NCI-H1436 treated with DMSO at 0.1 percent for 48 hours (cell line): ENCODE data around the gene SSBP3.

Source experiments
- DNase-seq: peaks from one replicate; lab custom pipeline; 2025; lab: John Stamatoyannopoulos, UW

Gene SSBP3

DNA sequence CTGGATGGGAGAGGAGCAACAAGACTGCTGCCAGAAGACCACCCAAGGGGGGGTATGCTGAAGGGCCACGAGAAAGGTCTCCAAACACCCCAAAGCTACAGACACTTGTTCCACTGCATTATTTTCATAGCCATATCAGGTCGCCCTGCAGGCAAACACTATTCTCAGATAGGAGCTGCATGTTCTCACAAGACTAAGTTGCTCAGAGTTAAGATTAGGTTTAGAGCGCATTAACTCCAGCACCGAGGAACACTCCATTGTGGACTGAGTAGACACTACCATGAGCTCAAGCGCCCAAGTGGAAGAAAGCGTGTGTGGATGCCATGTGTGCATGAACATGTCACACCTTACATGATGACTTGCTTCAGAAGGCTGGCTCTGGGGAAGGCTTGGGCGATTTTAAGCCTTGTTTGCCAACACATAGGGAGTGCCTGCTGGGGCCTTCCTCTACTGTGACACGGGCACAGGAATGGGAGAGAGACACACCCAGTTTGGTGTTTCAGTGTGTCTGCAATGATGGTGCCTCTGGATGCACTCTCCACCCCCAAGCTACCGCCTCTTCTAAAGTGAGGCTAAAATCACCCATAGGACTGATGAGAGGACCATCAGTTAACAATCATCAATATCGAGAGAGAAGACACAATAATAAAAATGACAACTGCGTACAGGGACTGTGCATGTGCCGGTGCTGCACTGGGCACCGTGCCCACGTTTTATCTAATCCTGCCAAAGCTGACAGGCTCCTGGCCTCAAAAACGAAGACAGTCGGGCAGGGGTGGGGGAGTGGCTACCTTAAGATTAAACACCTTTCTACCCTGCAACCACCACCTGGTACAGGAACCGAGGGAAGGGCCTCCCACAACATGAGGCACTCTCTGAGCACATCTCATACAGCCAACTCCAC lies 34.9 kb downstream of the SSBP3 start:
- no peak for DNase-seq

DNA sequence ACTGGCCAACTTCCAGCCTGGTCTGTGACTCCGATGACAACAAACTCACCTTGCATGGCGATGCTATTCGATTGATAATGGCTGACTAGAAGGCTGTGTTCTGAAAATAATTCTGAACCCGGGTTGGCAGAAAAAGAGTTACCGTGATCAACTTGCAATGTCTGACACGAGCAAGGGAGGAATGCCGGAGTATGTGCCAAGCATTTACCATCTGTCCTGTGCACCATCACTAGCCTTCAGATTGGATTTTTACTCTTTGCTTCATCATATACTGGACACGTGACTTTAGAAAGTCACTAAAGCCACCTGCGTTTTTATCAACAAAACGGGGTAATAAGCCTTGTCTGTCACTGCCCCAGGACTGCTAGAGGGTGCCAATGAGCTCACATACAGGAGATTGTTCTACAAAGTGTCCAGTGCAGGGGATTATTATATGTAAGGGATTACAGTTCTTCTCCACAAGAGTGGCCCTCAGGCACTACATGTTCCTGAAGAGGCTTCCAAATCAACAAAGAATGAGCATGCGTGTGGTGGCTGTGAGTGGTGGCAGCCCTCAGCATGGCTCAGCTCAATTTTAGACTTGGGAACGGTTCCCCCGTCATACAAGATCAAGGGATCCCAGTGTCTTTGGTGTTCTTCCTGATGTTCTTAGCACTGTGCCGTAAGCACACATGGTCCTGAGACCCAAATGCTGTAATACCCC lies 35.8 kb downstream of the SSBP3 start:
- no peak for DNase-seq

GRCh38 chr1:54367613-54368012 lies 38.6 kb downstream of the SSBP3 start:
- no peak for DNase-seq

- no peak for DNase-seq
Measured at GRCh38 chr1:54365847-54366246, 40.3 kb downstream of the SSBP3 start.

- DNase-seq: no peak
Measured at GRCh38 chr1:54365398-54365797, 40.8 kb downstream of the SSBP3 start.

DNA sequence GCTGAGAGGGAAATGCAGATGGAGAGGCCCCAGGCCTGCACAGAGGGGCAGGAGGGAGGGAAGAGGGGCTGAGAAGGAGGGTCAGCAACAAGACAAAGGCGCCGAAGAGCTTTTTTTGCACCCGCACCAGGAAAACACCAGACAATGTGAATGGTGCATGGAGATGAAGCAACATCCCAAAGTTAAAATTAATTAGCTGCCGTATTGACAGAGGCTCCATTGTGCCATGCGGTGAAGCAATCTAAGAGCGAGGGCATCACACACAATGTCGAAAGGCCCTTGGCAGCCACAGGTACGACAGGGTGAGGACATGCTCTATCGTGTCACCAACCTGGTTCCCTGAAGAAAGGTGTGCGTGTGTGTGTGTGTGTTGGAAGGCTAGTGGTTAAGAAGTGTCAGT lies 41.2 kb downstream of the SSBP3 start:
- no peak for DNase-seq

DNA sequence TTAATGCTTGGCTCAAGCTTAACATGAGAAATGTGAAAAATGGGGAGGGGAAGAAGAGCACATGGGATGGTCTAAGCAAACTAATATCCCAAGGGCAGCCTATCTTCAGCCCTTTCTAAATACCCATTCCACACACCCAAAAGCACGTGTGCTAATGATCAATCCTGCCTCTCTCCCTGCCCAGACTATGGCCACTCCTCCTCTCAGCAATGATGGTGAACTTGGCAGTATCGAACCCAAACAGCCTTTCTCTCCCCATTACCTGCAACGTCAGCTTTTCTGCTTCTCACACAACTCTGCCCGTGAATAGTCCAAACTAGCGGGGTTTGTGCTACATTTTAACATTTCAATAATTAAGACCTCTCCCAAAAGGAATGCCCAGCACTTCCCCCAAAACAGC lies 41.6 kb downstream of the SSBP3 start:
- no peak for DNase-seq

DNA sequence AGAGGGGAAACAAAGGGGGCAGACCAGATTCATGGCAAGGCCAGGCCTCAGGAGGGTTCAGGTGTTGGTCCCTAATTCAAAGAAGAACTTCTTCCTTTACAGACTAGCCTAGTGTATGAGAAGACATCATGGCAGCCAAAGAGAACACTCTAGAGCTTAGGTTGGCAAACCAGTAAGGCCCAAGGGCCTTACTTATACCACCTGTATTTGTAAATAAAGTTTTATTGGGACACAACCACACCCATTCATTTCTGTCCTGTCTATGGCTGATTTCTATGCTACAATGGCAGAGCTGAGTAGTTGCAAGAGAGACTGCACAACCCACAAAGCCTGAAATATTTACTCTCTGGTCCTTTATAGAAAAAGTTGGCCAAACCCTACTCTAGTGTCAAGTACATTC lies 42.3 kb downstream of the SSBP3 start:
- no peak for DNase-seq

- DNase-seq: no peak
Measured at GRCh38 chr1:54362881-54363340, 43.3 kb downstream of the SSBP3 start.

GRCh38 chr1:54361342-54361741 lies 44.9 kb downstream of the SSBP3 start:
- DNase-seq: no peak

- no peak for DNase-seq
Measured at GRCh38 chr1:54360165-54361005, 45.8 kb downstream of the SSBP3 start.

GRCh38 chr1:54359393-54360162 lies 46.6 kb downstream of the SSBP3 start:
- DNase-seq: no peak

GRCh38 chr1:54358503-54359168 lies 47.6 kb downstream of the SSBP3 start:
- DNase-seq: no peak

- no peak for DNase-seq
Measured at GRCh38 chr1:54357967-54358366, 48.2 kb downstream of the SSBP3 start.

- no peak for DNase-seq
Measured at GRCh38 chr1:54356680-54357147, 49.5 kb downstream of the SSBP3 start.

DNA sequence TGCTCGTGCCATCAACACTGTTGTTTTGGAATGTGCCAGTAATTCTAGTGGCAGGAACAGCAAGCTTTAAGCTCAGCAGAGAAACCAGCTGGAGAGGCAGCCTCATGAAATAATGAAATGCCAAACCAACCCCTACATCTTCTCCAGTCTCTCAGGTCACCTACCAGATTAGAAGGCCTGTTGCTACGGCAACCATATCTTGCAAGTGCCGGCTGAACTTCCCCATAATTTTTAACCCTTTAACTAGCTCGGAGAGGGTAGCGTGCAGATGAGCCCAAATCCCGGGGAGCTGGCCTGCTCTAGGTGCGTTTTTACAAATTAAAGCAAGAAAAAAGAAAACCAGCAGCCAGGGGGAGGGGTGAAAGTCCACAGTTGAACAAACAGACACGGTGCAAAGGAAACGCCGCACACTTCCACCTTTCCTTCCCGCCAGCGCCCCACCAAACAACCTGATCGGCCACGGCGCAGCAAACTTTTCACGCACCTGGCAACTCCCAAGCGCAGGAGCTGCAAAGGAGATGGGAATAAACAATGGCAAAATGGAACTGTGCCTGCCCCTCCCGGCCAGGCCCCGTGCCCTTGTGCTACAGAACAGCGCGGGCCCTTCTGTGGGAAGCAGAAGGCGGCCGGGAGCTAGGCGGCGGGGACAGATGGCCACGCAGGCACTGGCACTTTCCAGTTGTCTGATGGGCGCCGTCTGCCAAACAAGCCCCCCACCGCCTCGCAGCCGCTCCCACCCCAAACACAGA lies 50.1 kb downstream of the SSBP3 start:
- DNase-seq: no peak

GRCh38 chr1:54354899-54355298 lies 51.3 kb downstream of the SSBP3 start:
- no peak for DNase-seq

- no peak for DNase-seq
Measured at GRCh38 chr1:54353959-54354358, 52.2 kb downstream of the SSBP3 start.

DNA sequence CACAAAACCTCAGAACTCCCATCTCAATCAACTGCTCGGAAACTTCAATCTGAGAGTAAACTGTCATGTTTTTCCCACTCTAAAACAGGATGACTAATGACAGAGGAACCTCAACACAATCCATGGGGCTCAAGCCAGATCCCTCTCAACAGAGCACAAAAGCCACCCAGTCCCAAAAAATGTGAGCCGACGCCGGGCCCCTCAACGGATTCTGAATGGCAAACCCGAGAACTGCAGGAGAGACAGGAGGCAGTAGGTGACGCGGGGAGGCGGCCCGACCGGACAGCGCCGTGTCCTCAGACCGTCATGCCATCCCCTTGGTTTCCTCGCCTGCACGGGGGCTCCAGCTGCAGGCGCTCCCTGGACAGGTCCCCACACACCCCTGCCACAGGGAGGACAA lies 53.4 kb downstream of the SSBP3 start:
- no peak for DNase-seq

DNA sequence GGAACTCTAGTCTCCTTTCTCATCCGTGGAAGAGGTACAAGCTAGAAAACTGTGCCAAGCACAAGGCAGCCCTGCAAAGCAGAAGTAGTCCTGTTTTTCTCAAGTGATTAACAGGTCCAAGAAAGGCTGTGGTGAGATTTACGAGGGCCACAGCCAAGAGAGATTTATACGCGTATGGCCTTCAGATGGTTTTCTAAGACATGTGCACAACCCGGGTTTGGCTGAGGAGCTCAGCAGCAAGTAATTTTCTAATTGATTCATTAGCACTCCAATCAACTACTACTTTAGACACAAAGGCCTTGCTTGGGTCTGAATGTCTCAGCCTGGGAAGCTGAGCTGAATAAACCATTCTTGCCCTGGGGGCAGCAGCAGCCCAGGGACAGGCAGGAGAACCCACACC lies 55.8 kb downstream of the SSBP3 start:
- DNase-seq: no peak
